Nephron progenitor cell (in vitro differentiated cells): Measurements from ENCODE around the gene CD14.

Experiments
- DNase-seq: peaks from one replicate; pipeline ENCODE4 v3.0.0; 2021
- H3K27ac Mint-ChIP-seq: 2 replicates; pipeline ENCODE4 v1.8.0; 2021; ENCODE audit warnings: mild to moderate bottlenecking, moderate library complexity, mixed read lengths
- H3K27me3 Mint-ChIP-seq: 2 replicates; pipeline ENCODE4 v1.8.0; 2021; ENCODE audit warnings: mild to moderate bottlenecking, low read depth, mixed read lengths; ENCODE audit not compliant: poor library complexity
- H3K36me3 Mint-ChIP-seq: 2 replicates; pipeline ENCODE4 v1.8.0; 2021; ENCODE audit warnings: low read depth, mixed read lengths
- H3K4me1 Mint-ChIP-seq: 2 replicates; pipeline ENCODE4 v1.8.0; 2021; ENCODE audit warnings: mixed read lengths
- H3K4me3 Mint-ChIP-seq: 2 replicates; pipeline ENCODE4 v1.8.0; 2021; ENCODE audit warnings: mild to moderate bottlenecking, moderate library complexity, mixed read lengths
- H3K9me3 Mint-ChIP-seq: 2 replicates; pipeline ENCODE4 v1.8.0; 2021; ENCODE audit warnings: mild to moderate bottlenecking, moderate library complexity, mixed read lengths
- TF ChIP-seq, protein P1 (sequence below): fragments of 200-600 bp; sonication (generic); IDR thresholded peaks from 2 replicates; pipeline ENCODE4 v1.5.0; 2021; ENCODE audit warnings: antibody characterized with exemption

CD14 gene

DNA sequence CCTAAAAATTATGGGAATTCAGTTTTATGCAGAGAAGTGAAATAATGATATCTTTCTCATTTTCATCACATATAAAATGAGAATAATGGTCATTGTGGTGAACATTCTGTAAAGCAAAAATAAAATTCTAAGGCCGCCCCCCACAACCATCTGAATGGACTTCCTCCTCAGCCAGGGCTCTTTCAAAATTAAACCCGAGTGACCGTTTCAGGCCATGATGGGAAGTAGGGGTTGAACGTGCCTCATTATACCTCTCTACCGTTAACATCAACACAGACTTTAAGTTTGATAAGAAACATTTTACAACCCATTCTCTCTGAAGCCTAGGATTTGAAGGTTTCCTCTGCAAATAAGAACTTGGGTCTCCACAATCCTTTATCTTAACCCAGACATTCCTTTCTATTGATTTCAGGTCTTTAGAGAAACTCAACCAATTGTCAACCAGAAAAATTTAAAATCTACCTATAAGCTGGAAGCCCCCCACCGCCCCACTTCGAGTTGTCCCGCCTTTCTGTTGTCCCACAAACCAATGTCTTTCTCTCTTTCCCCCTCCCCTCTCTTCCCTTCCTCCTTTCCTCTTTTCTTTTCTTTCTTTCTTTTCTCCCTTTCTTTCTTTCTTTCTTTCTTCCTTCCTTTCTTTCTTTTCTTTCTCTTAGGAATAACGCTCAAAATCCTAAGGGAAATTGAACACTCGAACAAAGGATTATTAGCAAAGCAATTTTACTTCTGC is 4.6 kb upstream of the CD14 start:
- Mint-ChIP-seq H3K27me3 (peaks cover 11% of the 10 kb centered on the region), H3K27ac (no peak overlapping the region), H3K4me3 (no peak overlapping the region), H3K4me1 (peaks cover 28% of the 10 kb centered on the region), H3K36me3 (peaks cover 26% of the 10 kb centered on the region), H3K9me3 (peaks cover 15% of the 10 kb centered on the region)
- DNase-seq: no peak
- TF ChIP-seq, protein P1, sequence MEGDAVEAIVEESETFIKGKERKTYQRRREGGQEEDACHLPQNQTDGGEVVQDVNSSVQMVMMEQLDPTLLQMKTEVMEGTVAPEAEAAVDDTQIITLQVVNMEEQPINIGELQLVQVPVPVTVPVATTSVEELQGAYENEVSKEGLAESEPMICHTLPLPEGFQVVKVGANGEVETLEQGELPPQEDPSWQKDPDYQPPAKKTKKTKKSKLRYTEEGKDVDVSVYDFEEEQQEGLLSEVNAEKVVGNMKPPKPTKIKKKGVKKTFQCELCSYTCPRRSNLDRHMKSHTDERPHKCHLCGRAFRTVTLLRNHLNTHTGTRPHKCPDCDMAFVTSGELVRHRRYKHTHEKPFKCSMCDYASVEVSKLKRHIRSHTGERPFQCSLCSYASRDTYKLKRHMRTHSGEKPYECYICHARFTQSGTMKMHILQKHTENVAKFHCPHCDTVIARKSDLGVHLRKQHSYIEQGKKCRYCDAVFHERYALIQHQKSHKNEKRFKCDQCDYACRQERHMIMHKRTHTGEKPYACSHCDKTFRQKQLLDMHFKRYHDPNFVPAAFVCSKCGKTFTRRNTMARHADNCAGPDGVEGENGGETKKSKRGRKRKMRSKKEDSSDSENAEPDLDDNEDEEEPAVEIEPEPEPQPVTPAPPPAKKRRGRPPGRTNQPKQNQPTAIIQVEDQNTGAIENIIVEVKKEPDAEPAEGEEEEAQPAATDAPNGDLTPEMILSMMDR: no peak

DNA sequence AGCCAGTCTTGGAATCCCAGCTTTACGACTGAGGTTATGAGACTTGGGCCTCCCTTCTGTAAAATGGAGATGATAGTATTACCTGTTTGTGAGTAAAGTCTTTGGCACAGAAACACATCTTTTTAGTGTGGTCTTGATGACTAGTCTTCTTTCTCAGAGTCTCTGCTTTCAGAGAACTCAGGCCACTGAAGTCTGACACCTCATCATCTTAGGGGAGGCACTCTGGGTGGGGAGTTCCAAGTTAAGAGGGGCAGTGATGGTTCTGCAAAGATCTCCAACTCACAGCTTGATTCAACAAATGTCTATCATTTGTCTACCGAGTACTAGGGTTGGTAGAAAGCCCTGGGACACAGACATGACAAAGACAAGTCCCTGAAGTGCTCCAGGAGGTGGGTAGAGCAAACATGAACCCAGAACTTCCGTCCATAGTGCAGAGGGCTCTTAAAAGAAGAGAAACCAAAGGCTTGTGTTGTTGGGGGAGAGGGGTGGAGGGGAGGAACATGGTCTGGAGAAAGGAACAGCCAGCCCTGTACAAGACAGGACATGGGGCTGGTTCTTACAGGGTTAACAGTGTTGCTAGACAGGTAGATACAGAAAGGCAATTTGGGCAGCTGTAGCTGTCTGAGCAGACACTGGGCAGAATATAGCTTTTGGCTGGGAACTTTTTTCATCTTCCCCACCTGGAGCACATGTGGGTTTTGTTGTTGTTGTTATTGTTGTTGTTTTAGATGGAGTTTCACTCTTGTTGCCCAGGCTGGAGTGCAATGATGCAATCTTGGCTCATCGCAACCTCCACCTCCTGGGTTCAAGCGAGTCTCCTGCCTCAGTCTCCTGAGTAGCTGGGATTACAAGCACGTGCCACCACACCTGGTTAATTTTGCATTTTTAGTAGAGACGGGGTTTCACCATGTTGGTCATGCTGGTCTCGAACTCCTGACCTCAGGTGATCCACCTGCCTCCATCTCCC is 2.6 kb upstream of the CD14 start:
- Mint-ChIP-seq H3K27me3 (peaks cover 14% of the 10 kb centered on the region), H3K27ac (no peak overlapping the region), H3K36me3 (peaks cover 27% of the 10 kb centered on the region), H3K4me3 (no peak overlapping the region), H3K9me3 (peaks cover 22% of the 10 kb centered on the region), H3K4me1 (peaks cover 20% of the 10 kb centered on the region)
- no peak for DNase-seq
- TF ChIP-seq, protein P1: no peak

DNA sequence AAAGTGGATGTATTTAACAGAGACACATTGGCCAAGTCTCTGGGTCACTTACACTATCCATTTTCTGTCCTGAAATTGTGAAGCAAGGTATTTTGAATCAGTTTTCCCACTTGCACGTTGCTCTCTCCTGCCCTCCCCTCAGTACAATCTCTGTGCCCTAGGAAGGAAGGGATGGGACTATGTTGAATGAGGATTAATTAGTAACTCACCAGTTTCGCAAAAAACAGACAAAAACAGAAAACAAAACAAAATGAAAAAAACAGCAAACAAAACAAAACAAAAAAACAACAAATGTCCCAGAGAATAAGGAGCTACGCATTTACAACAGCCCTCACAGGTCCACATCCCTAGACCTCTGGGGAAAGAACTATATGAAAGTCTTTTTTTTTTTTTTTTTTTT is 1.1 kb upstream of the CD14 start:
- Mint-ChIP-seq H3K4me3 (no peak overlapping the region), H3K9me3 (peaks cover 30% of the 10 kb centered on the region), H3K4me1 (peaks cover 10% of the 10 kb centered on the region), H3K27ac (no peak overlapping the region), H3K36me3 (peaks cover 27% of the 10 kb centered on the region), H3K27me3 (peaks cover 14% of the 10 kb centered on the region)
- TF ChIP-seq, protein P1: no peak
- no peak for DNase-seq

DNA sequence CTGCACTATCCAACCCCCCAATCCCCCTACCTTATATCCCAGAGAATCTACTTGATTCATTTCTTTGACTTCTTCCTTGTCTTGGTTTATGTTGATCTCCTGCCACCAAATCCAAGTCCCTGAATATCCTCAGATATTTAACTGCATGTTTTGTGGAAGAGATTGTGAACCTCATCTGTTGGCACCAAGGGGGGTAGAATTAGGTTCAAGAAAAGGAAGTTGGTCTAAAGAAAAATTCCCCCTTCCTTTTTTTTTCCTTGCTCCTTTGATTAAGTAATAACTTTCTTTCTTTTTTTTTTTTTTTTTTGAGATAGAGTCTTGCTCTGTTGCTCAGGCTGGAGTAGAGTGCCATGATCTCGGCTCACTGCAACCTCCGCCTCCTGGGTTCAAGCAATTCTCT is 526 bp upstream of the CD14 start:
- Mint-ChIP-seq H3K4me3 (no peak overlapping the region), H3K27me3 (peaks cover 11% of the 10 kb centered on the region), H3K27ac (no peak overlapping the region), H3K36me3 (peaks cover 22% of the 10 kb centered on the region), H3K9me3 (peaks cover 27% of the 10 kb centered on the region), H3K4me1 (peaks cover 5% of the 10 kb centered on the region)
- TF ChIP-seq, protein P1: no peak
- no peak for DNase-seq

DNA sequence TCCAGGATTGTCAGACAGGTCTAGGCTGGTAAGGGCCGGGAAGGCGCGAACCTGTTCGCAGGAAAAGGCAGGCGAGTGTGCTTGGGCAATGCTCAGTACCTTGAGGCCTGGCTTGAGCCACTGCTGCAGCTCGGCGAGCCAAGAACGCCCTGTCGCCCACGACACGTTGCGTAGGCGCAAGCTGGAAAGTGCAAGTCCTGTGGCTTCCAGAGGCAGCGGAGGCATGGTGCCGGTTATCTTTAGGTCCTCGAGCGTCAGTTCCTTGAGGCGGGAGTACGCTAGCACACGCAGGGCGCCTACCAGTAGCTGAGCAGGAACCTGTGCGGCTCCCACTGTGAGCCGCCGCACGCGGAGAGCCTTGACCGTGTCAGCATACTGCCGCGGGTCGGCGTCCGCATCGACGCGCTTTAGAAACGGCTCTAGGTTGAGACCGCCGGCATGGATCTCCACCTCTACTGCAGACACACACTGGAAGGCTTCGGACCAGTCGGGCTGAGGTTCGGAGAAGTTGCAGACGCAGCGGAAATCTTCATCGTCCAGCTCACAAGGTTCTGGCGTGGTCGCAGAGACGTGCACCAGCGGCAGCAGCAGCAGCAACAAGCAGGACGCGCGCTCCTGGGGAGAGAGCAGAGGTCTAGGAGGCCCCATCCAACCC is 482 bp downstream of the CD14 start:
- H3K4me1 Mint-ChIP-seq: no peaks in the 10 kb centered on the region
- H3K36me3 Mint-ChIP-seq: peaks cover 20% of the 10 kb centered on the region
- TF ChIP-seq, protein P1: no peak
- H3K27ac Mint-ChIP-seq: no peak overlapping the region
- peaks cover 33% of the 10 kb centered on the region for H3K9me3 Mint-ChIP-seq
- DNase-seq: no peak
- no peak overlapping the region for H3K4me3 Mint-ChIP-seq
- H3K27me3 Mint-ChIP-seq: peaks cover 11% of the 10 kb centered on the region
